C4-2B (cell line): ENCODE data around the gene ITGA11.

Experiments
- ZFX ChIP-seq: fragments of 450-650 bp; IDR thresholded peaks from 2 replicates; pipeline ENCODE4 v1.6.1; 2017
- TF ChIP-seq, protein P1 (sequence below): fragments of 450-650 bp; conservative IDR thresholded peaks from 2 replicates; pipeline ENCODE4 v1.5.1; 2017; ENCODE audit warnings: mild to moderate bottlenecking

DNA sequence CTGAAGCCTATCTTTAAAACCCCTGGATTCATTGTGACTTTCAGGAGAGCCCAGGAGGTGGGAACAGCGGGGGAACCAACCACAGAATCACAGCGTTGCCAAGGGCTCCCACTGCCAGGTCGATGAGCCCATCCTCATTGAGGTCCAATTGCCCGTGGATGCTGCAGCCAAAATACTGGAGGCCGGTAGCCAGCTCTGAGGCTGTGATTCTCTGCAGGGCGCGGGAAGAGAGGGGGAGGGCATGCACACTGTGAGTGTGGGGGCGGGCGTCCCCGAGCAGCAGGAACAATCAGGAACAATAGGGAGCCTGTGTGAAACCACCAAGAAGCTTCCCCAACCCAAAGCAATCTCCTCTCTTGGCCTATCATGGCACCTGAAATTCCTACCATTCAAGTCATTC, 101.1 kb downstream of the ITGA11 start:
- TF ChIP-seq, protein P1, sequence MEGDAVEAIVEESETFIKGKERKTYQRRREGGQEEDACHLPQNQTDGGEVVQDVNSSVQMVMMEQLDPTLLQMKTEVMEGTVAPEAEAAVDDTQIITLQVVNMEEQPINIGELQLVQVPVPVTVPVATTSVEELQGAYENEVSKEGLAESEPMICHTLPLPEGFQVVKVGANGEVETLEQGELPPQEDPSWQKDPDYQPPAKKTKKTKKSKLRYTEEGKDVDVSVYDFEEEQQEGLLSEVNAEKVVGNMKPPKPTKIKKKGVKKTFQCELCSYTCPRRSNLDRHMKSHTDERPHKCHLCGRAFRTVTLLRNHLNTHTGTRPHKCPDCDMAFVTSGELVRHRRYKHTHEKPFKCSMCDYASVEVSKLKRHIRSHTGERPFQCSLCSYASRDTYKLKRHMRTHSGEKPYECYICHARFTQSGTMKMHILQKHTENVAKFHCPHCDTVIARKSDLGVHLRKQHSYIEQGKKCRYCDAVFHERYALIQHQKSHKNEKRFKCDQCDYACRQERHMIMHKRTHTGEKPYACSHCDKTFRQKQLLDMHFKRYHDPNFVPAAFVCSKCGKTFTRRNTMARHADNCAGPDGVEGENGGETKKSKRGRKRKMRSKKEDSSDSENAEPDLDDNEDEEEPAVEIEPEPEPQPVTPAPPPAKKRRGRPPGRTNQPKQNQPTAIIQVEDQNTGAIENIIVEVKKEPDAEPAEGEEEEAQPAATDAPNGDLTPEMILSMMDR = no peak
- TF ChIP-seq ZFX = no peak
